Osteoblast (primary cell): ENCODE results near the gene HOXA3. TPM values are rescaled to one million over a fixed set of nuclear protein-coding genes. Genes with fewer than 3 reads are reported as not detected.

Experiments
- DNase-seq: peaks from one replicate; pipeline ENCODE4 v3.0.0; 2011; ENCODE audit warnings: low spot score, mixed read lengths; ENCODE audit not compliant: insufficient read length; ENCODE audit errors: missing footprints
- H2AFZ ChIP-seq: 2 replicates; pipeline ENCODE4 v1.6.0; 2011; ENCODE audit warnings: mild to moderate bottlenecking, low read length
- H3K27ac ChIP-seq: 2 replicates; pipeline ENCODE4 v1.5.1; 2011; ENCODE audit warnings: mild to moderate bottlenecking, low read depth, low read length, moderate library complexity
- H3K27me3 ChIP-seq: 2 replicates; pipeline ENCODE4 v1.6.0; 2012; ENCODE audit warnings: mild to moderate bottlenecking, control low read depth, inconsistent platforms, low read length, moderate library complexity; ENCODE audit not compliant: insufficient read depth
- H3K36me3 ChIP-seq: 2 replicates; pipeline ENCODE4 v1.5.1; 2011; ENCODE audit warnings: mild to moderate bottlenecking, low read length, control low read depth, moderate library complexity; ENCODE audit not compliant: insufficient read depth
- H3K4me1 ChIP-seq: 2 replicates; pipeline ENCODE4 v1.5.1; 2011; ENCODE audit warnings: mild to moderate bottlenecking, low read length, control low read depth, moderate library complexity; ENCODE audit not compliant: insufficient read depth
- H3K4me2 ChIP-seq: 2 replicates; pipeline ENCODE4 v1.6.0; 2011; ENCODE audit warnings: mild to moderate bottlenecking, low read length; ENCODE audit not compliant: insufficient read depth
- H3K4me3 ChIP-seq: fragments of 200-600 bp; sonication (generic); 3 replicates; pipeline ENCODE4 v1.5.1; 2012; ENCODE audit warnings: mild to moderate bottlenecking, low read length, inconsistent platforms; ENCODE audit not compliant: insufficient read depth
- H3K79me2 ChIP-seq: 2 replicates; pipeline ENCODE4 v1.6.0; 2012; ENCODE audit warnings: mild to moderate bottlenecking, low read length, control low read depth, inconsistent platforms; ENCODE audit not compliant: insufficient read depth
- H3K9me3 ChIP-seq: 2 replicates; pipeline ENCODE4 v1.5.1; 2011; ENCODE audit warnings: low read depth, low read length, control low read depth
- H4K20me1 ChIP-seq: 2 replicates; pipeline ENCODE4 v1.6.0; 2012; ENCODE audit warnings: mild to moderate bottlenecking, low read length, control low read depth; ENCODE audit not compliant: insufficient read depth
- total RNA-seq: library from RNA; depleted of rRNA; stranded (reverse); fragments of >200 nt; gene quantifications from 2 replicates; pipeline ENCODE4 v1.2.3, GENCODE V29; 2012
- TF ChIP-seq, protein P1 (sequence below): IDR thresholded peaks from 2 replicates; pipeline ENCODE4 v1.5.1; 2011; ENCODE audit warnings: mild to moderate bottlenecking, low read depth, low read length, moderate library complexity; ENCODE audit errors: extremely low read depth

HOXA3 gene
- total RNA-seq, 1 donor = 4.0 TPM

DNA sequence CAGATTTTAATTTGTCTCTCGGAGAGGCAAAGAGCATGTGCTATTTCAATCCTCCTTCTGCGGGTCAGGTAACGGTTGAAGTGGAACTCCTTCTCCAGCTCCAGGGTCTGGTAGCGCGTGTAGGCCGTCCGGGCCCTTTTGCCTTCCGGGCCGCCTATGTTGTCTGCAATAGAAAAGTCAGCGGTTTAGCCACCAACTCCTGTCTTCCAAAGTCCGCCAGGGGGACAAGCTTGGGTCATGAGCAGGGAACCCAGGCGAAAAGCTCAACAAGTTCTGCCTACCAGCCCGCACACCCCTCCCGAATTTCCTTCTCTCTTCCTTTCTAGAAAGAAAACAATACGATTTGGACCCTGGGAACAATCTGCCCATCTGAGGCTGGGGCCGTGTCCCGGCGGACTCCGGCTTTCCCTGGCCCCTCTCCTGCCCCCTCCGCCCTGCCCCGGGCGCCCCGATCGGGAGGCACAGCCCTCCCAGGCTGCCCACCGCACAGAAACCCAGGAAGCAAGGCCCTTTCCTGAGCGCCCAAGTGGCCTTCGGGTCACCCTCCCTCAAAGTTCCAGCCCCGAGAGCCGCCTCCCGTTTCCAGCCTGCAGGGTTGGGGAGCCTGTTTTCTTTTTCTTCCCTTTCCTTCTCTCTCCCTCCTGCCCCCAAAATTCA is 10.3 kb downstream of the HOXA3 start:
- Histone ChIP-seq H3K9me3 (no peaks in the 10 kb centered on the region), H3K4me2 (peak overlapping the region; percentile 43), H3K36me3 (peaks cover 59% of the 10 kb centered on the region), H2AFZ (no peak overlapping the region), H4K20me1 (peaks cover 4% of the 10 kb centered on the region), H3K27me3 (no peaks in the 10 kb centered on the region), H3K4me1 (peaks cover 16% of the 10 kb centered on the region), H3K79me2 (peaks cover 85% of the 10 kb centered on the region), H3K4me3 (peak overlapping the region; percentile 63), H3K27ac (peak overlapping the region; percentile 37)
- DNase-seq = peak; percentile 85
- TF ChIP-seq, protein P1, sequence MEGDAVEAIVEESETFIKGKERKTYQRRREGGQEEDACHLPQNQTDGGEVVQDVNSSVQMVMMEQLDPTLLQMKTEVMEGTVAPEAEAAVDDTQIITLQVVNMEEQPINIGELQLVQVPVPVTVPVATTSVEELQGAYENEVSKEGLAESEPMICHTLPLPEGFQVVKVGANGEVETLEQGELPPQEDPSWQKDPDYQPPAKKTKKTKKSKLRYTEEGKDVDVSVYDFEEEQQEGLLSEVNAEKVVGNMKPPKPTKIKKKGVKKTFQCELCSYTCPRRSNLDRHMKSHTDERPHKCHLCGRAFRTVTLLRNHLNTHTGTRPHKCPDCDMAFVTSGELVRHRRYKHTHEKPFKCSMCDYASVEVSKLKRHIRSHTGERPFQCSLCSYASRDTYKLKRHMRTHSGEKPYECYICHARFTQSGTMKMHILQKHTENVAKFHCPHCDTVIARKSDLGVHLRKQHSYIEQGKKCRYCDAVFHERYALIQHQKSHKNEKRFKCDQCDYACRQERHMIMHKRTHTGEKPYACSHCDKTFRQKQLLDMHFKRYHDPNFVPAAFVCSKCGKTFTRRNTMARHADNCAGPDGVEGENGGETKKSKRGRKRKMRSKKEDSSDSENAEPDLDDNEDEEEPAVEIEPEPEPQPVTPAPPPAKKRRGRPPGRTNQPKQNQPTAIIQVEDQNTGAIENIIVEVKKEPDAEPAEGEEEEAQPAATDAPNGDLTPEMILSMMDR = no peak

DNA sequence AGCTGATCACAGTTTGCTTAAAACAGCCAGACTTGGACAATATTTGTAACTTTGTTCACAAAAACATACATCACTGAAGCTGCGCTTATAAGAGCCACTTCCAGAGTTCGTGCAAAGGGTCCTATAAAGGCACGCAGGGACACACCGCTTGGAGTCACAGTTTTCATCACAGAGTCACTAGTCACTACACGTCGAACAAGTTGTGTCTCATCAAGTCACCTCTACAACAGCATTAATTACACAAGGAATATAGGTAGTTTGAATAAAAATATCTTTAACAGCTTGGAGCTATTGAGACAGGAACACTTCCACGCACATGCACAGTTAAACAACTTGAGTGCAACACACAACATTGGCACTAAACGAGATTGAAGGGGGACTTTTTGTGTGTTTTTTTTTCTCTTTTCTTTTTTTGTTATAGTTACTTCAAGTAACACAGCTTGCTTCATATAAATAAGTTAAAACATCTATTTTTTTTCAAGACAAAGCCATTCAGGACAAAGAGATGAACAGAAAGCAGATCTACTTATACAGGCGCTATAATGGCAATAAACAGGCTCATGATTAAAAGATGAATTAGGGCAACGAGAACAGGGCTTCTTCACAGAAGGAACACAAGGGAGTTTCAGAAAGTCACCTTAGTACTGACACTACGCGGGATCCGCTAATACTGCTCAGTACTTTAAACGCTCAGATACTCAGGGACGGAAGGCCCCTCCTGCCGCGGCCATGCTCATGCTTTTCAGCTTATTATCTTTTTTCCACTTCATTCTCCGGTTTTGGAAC is 11.1 kb downstream of the HOXA3 start:
- Histone ChIP-seq H3K9me3 (no peaks in the 10 kb centered on the region), H2AFZ (no peak overlapping the region), H3K36me3 (peaks cover 53% of the 10 kb centered on the region), H3K4me2 (no peak overlapping the region), H3K79me2 (peaks cover 77% of the 10 kb centered on the region), H3K4me3 (peak overlapping the region; percentile 63), H3K4me1 (peaks cover 19% of the 10 kb centered on the region), H4K20me1 (peaks cover 4% of the 10 kb centered on the region), H3K27me3 (no peaks in the 10 kb centered on the region), H3K27ac (no peak overlapping the region)
- TF ChIP-seq, protein P1 = no peak
- peak; percentile 76 for DNase-seq

DNA sequence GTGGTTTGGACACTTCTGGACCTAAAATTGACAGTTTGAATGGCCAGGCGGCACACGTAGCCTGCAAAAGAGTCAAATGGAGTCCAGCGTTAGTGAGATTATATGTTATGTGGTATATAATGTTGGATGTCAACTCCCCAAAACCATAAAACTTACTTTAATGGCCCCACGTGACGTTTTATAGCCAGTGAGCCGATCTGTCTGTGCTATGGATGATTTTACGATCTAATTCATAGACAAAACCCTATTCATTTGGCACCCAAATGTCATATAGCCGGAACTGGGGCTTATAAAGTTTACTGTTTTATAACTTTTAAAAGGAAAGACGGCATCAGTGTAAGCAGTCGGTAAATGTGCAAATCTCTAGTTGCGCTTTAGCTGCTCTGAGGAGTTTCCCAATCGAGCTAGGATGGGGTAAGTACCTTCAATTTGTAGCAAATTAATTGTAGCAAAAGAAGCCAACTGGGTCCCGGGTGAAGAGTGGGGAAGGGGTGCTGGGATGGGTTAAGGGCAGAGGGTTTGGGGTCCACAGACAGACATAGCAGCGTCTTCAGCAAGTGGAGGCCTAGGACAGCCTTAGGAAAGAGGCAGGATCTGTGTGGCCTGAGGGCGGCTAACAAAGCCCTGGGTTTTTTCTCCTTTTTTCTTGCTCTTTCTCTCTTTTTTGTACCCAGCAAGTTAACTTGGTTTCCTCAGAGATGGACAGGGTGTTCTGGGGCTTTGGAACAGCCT is 12.1 kb downstream of the HOXA3 start:
- H2AFZ ChIP-seq = no peak overlapping the region
- H3K27ac ChIP-seq = no peak overlapping the region
- peak; percentile 62 for DNase-seq
- TF ChIP-seq, protein P1 = no peak
- H4K20me1 ChIP-seq = peaks cover 8% of the 10 kb centered on the region
- H3K4me2 ChIP-seq = no peak overlapping the region
- H3K9me3 ChIP-seq = no peaks in the 10 kb centered on the region
- peaks cover 45% of the 10 kb centered on the region for H3K36me3 ChIP-seq
- peaks cover 75% of the 10 kb centered on the region for H3K79me2 ChIP-seq
- H3K4me1 ChIP-seq = peaks cover 30% of the 10 kb centered on the region
- no peak overlapping the region for H3K4me3 ChIP-seq
- H3K27me3 ChIP-seq = no peaks in the 10 kb centered on the region
